Astrocyte of the hippocampus (primary cell): ENCODE measurements around the gene ARID5B.
A peak's percentile ranks its signal among the peaks of the same experiment; 100 is the strongest.

Experiments
- DNase-seq: peaks from one replicate; pipeline ENCODE4 v3.0.0; 2011; ENCODE audit warnings: low read depth, low spot score

ARID5B gene

GRCh38 chr10:61937631-61938351, 36.3 kb downstream of the ARID5B start:
- DNase-seq, result peak; percentile 45

GRCh38 chr10:61939902-61940301, 38.4 kb downstream of the ARID5B start:
- no peak for DNase-seq

- no peak for DNase-seq
Measured at GRCh38 chr10:61941202-61941681, 39.7 kb downstream of the ARID5B start.

- peak; percentile 62 for DNase-seq
Measured at GRCh38 chr10:61942604-61943461, 41.3 kb downstream of the ARID5B start.

- peak; percentile 48 for DNase-seq
Measured at GRCh38 chr10:61943674-61944378, 42.3 kb downstream of the ARID5B start.

GRCh38 chr10:61944410-61945147, 43.1 kb downstream of the ARID5B start:
- no peak for DNase-seq

GRCh38 chr10:61949687-61950086, 48.2 kb downstream of the ARID5B start:
- DNase-seq, result no peak

GRCh38 chr10:61950449-61951143, 49.1 kb downstream of the ARID5B start:
- DNase-seq, result no peak

- no peak for DNase-seq
Measured at GRCh38 chr10:61951144-61951483, 49.6 kb downstream of the ARID5B start.

- no peak for DNase-seq
Measured at GRCh38 chr10:61952028-61952674, 50.7 kb downstream of the ARID5B start.

- DNase-seq, result no peak
Measured at GRCh38 chr10:61953183-61953582, 51.7 kb downstream of the ARID5B start.

GRCh38 chr10:61957806-61958205, 56.3 kb downstream of the ARID5B start:
- DNase-seq, result no peak

GRCh38 chr10:61958311-61958710, 56.8 kb downstream of the ARID5B start:
- no peak for DNase-seq

- DNase-seq, result no peak
Measured at GRCh38 chr10:61958805-61959204, 57.3 kb downstream of the ARID5B start.

- no peak for DNase-seq
Measured at GRCh38 chr10:61959814-61960213, 58.3 kb downstream of the ARID5B start.

GRCh38 chr10:61960396-61961120, 59.1 kb downstream of the ARID5B start:
- DNase-seq, result no peak

GRCh38 chr10:61961278-61961677, 59.8 kb downstream of the ARID5B start:
- DNase-seq, result no peak

- no peak for DNase-seq
Measured at GRCh38 chr10:61962971-61963370, 61.5 kb downstream of the ARID5B start.

- no peak for DNase-seq
Measured at GRCh38 chr10:61963669-61964058, 62.2 kb downstream of the ARID5B start.
